HG03159 (cell line): ENCODE results near the gene SPSB2.

Source experiments
- ATAC-seq: cut with Tn5 transposase; IDR thresholded peaks from one replicate; pipeline ENCODE4 v1.9.1; 2021; ENCODE audit warnings: mild to moderate bottlenecking, moderate library complexity; ENCODE audit not compliant: unreplicated experiment

SPSB2 gene

DNA sequence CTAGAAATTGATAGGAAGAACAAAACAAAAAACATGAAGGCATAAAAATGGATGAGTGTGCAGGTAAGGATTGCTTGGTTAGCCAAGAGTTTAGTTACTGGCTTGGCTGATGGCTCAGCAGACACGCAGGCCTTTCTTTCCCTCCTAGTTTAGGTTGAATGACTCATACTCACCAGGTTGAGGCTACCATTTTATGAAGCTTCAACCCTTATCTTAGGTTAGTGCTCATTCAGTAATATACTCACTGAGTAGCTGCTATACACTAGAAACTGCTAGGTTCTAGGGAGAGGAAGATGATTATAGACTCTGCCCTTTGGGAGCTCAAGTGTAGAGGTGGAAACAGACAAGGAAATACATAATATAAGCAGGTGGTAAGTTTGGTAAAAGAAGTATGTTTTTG, 38.8 kb downstream of the SPSB2 start:
- ATAC-seq: no peak

DNA sequence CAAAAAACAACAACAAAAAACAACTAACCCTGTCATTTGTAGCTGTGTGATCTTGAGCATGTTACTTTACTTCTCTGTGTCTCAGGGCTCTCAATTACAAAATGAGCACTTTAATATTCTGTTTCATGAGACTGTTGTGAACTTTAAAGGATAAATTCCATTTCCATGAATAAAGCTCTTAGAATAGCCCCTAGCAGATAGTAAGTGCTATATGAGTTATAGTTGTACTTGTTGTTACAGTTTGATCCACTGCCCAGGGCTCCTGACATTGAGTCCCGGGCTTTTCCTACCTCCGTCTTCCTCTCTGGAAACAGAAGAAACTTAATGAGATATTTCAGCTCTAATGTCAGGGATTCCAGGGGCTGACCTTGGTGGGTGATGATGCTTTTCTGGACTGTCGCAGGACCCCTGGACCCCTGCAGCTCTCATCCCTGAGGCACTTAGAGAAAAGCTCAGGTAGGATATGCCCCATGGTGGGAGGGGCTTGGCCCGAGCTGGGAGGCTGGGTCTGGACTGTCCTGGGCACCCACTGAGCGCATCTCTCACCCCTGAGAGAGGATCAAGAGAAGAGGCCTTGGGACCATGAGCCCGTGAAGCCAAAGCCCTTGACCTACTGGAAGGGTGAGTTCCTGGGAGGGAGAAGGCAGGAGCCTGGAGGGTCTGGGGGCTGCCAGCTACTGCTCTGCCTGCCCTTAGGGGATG, 39.8 kb downstream of the SPSB2 start:
- no peak for ATAC-seq

DNA sequence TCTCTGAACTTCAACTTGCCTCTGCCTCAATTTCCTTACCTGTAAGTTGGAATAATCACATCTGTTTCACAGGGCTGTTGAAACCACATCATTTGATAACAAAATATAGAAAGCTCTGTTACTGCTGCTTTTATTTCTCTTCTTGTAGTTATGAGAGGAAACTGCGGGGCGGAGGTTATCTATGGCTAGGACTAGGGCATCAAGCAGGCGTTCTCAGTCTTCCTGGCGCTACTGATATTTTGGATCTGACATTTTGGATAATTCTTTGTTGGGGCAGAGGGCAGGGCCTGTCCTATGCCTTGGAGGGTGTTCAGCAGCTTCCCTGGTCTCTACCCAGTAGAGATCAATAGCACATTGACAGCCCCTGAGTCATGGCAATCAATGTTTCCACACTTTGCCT, 41.0 kb downstream of the SPSB2 start:
- ATAC-seq: no peak

DNA sequence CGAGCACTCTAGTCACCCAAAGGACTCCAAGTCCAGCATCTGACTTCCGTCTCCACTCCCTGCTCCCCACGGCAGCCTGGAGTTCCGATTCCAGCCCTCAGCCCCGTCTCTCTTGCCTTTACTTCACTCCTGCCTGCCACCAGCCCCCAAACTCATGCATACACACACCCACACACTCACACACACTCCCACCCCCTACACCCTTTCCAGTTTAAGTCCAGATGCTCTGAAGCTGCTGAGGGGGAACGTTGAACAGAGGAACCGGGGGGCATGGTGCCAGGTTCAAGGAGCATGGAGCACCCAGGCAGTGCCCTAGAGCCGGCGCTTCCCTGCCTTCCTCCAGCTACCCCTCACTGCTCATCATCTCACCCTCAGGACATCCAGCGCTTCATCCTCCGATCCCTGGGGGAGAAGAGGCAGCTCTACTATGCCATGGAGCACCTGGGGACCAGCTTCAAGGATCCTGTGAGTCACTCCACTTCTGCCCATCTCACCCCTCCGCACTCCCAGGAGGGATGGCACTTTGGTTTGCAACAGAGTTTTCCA, 41.6 kb downstream of the SPSB2 start:
- no peak for ATAC-seq

DNA sequence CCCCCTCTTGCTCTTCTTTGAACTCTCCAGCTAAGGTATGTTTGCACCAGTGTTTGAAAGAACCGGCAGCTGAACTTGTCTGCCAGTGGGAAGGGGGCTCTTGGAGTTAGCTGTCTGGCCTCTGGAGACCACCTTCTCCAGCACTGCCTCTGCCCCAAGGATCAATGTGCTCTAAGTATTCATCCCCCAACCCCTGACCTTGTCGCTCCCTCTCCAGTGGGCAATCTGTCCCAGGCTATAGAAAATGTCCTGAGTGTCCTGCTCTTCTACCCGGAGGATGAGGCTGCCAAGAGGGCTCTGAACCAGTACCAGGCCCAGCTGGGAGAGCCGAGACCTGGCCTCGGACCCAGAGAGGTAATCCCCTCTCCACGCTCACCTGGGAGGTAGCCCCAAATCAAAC, 42.1 kb downstream of the SPSB2 start:
- ATAC-seq: no peak

DNA sequence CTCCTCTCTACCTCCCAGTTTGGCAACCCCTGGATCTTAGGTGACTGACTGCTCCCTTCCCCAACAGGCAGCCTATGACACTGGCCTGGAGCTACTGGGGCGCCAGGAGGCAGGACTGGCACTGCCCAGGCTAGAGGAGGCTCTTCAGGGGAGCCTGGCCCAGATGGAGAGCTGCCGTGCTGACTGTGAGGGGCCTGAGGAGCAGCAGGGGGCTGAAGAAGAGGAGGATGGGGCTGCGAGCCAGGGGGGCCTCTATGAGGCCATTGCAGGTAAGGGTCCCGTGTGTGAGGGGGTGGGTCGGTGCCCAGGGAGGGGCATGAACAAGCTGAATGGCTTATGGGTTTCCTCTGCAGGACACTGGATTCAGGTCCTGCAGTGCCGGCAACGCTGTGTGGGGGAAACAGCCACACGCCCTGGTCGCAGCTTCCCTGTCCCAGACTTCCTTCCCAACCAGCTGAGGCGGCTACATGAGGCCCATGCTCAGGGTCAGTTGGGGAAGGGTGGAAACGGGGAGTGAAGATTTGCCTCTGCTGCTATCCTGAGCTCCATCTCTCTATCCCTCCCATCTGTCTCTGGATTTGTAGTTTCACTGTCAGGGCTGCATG, 42.7 kb downstream of the SPSB2 start:
- no peak for ATAC-seq

DNA sequence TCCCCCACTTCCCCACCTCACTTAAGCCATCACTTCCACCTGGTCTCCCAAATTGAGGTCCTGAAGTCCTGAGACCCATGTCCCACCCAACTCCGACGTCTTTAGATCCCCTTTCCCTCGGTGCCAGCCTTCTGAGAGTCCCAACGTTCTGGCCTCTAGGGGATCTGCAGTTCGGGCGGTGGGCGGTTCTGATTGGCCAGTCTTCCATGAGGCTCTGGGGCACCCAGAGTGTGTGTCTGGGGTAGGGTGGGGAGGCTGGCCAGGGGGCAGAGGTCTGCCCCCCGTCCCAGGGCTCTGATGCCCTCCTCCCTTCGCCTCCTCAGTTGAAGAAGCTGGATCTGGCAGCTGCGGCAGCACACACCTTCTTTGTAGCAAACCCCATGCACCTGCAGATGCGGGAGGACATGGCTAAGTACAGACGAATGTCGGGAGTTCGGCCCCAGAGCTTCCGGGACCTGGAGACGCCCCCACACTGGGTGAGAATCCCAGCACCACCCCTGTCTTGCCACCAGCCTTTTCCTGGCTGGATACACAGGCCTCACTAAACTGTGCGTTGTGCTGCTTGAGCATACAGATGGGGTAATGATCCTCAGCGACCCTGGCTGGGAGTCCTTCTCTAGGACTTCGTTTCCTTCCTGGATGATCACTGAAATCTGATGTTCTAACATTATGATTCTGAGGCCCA, 43.4 kb downstream of the SPSB2 start:
- ATAC-seq: no peak

DNA sequence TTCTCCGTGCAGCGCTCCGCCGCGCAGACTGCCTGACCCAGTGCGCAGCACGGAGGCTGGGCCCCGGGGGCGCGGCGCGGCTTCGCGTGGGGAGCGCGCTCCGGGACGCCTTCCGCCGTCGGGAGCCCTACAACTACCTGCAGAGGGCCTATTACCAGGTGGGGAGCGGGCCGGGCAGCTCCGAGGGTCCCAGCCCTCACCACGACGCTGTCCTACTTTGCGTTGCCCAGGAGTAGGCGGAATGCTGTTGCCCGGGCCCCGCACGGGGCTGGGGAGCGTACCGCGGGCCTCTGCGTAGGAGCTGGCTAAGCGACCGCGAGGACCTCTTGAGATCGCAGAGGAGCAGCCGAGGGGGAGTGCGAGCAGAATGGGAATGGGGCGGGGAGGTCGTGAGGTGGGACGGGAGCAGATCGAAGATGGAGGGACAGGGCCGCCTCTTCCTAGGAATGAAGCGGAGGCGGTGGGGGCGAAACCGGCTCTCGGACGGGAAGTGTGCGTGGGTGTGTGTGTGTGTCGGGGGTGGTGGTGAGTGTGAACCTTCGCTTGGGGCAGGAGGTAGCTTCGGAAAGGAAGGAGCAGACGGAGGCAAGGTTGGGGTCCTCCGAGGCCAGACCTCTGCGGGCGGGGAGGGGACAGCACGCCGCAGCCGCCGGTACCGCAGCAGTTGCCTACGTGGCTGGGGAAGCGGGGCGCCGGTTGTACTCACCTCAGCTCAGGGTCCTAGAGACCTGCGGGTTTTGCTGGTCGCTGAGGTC, 44.1 kb downstream of the SPSB2 start:
- no peak for ATAC-seq

DNA sequence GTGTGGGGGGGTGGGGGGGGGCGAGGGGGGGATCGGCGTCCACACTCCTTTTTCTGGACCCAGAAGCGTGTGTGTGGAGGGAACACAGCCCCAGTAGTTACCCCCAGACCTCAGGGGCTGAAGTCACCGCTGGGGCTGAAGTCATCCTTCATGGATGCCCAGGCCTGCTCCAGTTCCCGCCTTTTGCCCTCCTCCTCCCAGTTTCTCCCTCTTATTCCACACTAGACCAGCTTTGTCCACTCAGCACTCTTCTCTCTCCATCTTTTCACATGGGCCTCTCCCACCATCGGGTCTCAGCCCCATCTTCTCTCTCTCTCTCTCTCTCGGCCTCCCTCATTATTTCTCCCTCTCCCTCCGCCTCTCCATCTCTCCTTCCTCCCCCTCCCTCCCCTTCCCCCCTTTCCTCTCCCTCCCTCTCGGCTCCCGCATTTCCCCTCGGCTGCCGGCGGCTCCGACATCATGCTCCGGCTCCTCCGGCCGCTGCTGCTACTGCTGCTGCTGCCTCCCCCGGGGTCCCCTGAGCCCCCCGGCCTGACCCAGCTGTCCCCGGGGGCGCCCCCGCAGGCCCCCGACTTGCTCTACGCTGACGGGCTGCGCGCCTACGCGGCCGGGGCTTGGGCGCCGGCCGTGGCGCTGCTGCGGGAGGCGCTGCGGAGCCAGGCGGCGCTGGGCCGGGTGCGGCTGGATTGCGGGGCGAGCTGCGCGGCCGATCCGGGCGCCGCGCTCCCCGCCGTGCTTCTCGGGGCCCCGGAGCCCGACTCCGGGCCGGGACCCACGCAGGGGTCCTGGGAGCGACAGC, 44.9 kb downstream of the SPSB2 start, which contains the start of gene P3H3:
Gene P3H3 (plus strand): TSS at position 426 of the 799 bp plus-strand sequence. CDS start 34 bp downstream, at position 460.
- ATAC-seq: no peak

DNA sequence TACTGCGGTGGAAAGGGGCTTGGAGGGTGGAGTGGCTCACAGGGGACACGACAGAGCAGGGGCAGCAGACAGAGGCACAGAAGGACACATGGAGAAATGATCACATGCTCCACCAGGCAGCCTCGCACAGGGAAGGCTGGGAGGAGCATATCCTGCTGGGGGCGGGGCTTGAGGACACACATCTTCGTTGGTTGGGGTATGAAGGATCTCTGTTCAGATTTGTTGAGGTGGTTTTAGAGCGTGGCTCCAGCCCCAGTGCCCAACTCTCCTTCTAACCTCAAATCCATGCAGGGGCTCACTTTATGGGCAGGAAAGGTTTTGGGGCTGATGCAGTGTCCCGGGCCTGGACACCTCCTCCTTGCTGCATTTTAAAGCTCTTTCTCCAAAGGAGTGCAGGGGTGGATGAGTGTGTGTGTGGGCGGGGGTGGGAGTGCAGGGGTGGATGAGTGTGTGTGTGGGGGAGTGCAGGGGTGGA, 45.6 kb downstream of the SPSB2 start:
- ATAC-seq: no peak

DNA sequence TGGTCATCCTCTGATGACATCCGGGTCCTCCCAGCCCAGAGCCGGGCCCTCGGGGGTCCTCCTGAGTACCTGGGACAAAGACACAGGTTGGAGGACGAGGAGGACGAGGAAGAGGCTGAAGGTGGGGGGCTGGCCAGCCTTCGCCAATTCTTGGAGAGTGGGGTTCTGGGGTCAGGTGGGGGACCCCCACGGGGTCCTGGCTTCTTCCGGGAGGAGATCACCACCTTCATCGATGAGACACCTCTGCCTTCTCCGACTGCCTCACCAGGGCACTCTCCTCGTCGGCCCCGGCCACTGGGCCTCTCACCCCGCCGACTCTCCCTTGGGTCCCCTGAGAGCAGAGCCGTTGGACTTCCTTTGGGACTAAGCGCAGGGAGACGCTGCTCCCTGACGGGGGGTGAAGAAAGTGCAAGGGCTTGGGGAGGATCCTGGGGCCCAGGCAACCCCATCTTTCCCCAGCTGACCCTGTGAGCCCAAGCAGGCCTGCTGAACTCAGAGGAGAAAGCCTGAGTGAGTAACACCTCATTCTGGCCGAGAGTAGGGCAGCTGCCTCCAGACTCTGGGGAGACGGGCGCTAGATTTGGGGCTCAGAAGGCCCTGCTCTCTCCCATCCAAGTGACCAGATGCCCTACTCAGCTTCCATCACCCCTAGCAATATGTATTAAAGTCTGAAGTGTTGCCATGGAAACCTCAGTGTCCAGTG, 46.2 kb downstream of the SPSB2 start:
- no peak for ATAC-seq

DNA sequence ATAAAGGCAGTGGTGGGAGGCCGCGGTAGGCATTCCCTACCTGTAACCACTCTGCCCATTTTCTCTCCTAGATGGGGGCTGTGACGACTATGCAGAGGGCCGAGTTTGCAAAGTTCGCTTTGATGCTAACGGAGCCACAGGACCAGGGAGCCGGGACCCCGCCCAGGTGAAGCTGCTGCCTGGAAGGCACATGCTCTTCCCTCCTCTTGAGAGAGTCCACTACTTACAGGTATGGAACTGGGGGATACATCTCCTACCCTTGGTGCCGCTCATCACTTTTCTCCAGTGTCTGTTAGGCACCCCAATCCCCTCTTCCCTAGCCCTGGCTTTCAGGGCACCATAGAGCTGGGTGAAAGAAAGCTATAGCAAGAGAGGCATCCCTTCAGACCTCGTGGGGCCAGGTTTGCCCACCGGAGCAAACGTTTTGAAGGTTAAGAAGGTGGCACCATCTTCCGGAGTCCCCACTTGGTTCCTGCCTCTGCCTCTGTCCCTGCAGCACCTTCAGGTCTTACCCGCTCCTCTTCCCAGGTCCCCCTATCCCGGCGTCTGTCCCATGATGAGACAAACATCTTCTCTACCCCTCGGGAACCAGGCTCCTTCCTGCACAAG, 46.9 kb downstream of the SPSB2 start:
- ATAC-seq: no peak

DNA sequence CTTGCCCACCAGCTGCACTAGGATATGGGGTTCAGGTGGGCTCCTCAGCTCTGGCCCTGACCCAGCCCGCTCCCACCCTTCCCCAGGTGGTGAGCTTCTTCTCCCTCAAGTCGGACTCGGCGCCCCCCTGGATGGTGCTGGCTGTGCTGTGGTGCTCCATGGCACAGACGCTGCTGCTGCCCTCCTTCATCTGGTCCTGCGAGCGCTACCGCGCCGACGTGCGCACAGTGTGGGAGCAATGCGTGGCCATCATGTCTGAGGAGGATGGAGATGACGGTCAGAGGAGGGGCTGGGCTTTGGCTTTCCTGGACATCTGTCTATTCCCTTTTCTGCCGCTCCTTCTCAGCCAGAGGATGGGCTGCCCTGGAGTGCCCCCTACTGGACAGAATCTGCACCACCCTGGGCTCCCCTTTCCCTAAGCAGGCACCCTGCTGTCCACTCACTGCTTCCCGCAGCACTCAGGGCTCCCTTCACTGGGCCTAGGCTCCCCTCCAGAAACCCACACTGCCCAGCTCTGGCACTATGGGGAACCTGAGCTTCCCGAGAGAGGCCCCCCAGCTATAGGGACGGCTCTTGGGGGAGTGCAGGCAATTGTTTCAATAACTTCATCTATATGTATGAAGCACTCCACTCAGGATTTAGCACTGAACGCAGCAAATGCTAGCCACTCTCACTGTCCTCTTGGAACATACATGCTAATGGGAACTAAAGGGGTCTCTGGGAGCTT, 47.5 kb downstream of the SPSB2 start:
- no peak for ATAC-seq

DNA sequence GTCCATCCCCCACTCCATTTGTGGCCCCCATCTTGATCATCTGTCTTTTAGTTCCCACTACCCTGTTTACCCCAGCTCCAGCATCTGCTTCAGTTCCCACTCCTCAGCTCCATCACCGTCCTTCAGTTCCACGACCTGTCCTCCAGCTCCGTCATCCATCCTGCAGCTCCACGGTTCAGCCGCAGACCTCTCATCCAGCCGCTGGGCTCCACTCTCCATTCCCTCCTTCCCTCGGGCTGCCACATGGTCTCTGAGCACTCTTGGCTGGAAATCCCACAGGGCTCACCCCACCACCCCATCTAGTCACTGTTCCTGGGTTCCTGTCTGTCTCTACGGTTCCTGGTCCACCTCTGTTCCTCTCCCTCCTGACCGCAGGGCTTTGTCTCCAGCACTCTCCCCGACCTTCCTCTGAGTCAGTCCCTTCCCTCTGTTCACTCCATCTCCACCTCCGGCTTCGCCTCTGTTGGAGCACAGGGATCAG, 48.2 kb downstream of the SPSB2 start:
- ATAC-seq: no peak

DNA sequence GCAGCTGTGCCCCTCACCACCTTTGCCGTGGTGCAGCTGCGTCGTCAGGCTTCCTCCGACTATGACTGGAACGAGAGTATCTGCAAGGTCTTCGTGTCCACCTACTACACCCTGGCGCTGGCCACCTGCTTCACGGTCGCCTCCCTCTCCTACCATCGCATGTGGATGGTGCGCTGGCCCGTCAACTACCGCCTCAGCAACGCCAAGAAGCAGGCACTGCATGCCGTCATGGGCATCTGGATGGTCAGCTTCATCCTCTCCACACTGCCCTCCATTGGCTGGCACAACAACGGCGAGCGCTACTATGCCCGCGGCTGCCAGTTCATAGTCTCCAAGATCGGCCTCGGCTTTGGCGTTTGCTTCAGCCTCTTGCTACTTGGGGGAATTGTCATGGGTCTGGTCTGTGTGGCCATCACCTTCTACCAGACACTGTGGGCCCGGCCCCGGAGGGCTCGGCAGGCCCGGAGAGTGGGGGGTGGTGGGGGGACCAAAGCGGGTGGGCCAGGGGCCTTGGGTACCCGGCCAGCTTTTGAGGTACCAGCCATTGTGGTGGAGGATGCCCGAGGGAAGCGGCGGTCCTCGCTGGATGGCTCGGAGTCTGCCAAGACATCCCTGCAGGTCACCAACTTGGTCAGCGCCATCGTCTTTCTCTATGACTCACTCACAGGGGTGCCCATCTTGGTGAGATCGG, 48.9 kb downstream of the SPSB2 start:
- ATAC-seq: no peak

DNA sequence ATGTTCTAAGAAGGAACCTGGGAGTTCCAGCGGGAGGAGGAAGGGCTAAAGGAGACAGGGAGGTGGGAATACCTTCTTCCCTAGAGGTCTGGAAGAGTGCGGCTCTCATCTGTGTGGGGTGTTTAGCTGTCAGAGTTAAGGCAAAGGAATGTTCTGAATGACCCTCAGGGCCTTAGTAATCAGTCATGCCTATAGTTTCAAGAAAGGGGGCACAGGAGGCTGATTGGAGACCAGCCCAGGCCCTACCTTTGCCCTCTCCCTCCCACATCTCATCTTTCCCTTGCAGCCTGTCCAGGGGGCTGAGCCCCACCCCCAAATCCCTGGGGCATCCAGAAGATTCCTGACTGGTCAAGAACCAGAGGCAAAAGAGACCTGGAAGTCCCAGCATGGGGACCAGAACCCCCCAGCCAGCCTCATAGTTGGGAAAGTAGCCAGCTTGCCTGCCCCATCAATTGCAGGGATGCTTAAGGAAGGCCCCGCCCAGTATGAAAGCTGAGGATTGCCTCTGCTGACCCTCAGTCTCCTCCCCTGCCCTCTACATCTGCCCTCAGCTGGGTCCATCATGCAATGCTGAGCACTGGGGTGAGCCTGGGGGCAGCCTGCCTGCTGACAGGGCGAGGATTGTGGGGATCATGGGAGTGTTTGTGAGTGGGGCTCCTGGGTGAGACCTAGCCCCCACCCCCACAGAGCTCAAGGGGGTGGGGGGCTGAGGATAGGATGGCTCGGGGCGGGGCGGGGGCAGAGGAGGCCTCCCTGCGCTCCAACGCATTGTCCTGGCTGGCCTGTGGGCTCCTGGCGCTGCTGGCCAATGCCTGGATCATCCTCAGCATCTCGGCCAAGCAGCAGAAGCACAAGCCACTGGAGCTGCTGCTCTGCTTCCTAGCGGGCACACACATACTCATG, 49.7 kb downstream of the SPSB2 start:
- ATAC-seq: no peak
